Activated CD4-positive, alpha-beta T cell treated with anti-CD3 and anti-CD28 coated beads, Interleukin-2, amount 50 U/mL, for 16 hours (primary cell): ENCODE measurements around the gene DHRS2.
"Not testable (repeated sequence)": the region's sequence is repeated elsewhere in the genome, so short reads cannot be mapped to it uniquely, and the experiment has no call there.

Experiments
- DNase-seq: peaks from one replicate; pipeline ENCODE4 v3.0.0-alpha.2; 2020

DHRS2 gene, protein sequence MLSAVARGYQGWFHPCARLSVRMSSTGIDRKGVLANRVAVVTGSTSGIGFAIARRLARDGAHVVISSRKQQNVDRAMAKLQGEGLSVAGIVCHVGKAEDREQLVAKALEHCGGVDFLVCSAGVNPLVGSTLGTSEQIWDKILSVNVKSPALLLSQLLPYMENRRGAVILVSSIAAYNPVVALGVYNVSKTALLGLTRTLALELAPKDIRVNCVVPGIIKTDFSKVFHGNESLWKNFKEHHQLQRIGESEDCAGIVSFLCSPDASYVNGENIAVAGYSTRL

GRCh38 chr14:23636317-23637211 lies at the start of gene DHRS2:
Gene DHRS2 (plus strand): TSS chr14:23636364. CDS start chr14:23638865, 2,501 bp downstream.
- DNase-seq, result no peak

DNA sequence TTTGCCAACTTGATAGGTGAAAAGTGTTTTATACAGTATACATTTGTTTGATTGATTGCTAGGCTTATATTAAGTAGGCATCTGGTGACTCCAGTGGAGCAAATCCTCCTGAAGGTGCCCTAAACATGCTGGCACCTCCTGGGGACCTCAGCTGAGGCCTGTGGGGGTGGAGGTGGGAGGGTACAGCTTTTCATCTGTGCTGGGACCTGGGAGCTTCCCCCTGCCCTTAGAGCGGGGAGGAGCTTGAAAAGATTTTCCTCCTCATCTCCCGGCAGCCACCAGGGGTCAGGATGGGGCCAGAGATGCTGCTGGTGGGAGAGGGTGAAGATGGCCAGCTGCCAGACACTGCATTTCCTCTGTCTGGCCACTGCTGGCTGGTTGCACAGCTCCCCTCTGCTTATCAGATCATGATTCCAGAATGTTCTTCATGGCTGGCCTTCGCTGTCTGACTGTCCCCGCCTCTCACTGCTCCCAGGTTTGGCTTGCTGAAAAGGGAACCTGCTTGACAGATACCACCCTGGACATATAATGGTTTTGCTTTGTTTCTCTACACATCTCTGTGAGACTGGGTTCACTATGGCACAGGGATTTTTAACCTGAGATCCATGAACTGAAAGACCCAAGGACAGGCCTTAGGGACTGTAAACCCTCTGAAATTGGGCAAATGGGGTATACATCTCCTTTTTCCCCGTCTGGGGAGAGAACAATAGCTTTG lies 47.1 kb upstream of the DHRS2 start:
- DNase-seq, result peak; percentile 77

DNA sequence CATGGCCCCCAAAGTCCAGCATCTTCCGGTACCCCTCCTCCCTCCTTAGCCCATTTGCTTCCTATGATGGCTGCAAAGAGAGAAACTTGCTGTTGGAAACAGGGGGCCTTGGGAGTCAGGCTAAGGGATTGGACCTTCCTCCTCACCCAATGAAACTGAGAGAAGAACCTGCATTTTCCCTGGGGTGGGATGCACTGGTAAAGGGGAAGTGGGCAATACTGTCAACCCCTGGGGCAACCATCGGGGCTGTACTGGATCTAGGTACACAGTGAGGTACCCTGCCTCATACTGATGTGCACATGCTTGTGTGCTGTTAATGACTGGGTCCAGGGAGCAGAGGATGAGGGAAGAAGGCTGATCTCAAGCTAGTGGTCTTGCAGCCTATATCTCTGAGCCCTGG lies 46.6 kb upstream of the DHRS2 start:
- no peak for DNase-seq

GRCh38 chr14:23590198-23590597 lies 46.0 kb upstream of the DHRS2 start:
- DNase-seq, result no peak

DNA sequence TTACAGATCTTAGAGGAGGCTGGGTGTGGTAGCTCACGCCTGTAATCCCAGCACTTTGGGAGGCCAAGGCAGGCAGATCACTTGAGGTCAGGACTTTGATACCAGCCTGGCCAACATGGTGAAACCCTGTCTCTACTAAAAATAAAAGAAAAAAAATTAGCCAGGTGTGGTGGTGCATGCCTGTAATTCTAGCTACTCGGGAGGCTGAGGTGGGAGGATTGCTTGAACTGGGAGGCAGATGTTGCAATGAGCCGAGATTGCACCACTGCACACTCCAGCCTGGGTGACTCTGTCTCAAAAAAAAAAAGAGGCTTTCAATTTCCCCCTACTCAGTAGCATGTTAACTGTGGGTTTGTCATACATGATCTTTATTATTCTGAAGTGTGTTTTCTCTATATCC lies 42.0 kb upstream of the DHRS2 start:
- DNase-seq, result not testable (repeated sequence)

DNA sequence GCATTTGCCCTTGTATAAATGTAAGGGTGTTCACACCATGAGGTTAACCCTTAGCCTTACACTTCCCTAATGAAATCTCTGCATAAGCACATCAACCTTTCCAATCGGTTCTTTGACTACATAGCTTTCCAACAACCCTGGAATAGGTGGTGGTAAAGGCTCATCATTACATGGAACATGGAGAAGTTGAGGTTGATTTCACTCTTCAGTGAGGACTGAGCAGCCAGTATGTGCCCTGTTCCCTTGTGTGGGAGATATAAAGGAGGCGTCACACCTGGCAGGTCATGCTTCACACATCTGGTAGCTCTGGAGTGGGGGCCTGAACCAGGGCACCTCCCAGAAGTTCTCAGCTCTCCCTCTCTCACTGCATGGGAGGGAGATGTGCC lies 35.8 kb upstream of the DHRS2 start:
- DNase-seq, result no peak

GRCh38 chr14:23600806-23601205 lies 35.4 kb upstream of the DHRS2 start:
- no peak for DNase-seq

- no peak for DNase-seq
These were observed 34.7 kb upstream of the DHRS2 start for GRCh38 chr14:23601424-23601823.

GRCh38 chr14:23601845-23602180 lies 34.4 kb upstream of the DHRS2 start:
- DNase-seq, result no peak

DNA sequence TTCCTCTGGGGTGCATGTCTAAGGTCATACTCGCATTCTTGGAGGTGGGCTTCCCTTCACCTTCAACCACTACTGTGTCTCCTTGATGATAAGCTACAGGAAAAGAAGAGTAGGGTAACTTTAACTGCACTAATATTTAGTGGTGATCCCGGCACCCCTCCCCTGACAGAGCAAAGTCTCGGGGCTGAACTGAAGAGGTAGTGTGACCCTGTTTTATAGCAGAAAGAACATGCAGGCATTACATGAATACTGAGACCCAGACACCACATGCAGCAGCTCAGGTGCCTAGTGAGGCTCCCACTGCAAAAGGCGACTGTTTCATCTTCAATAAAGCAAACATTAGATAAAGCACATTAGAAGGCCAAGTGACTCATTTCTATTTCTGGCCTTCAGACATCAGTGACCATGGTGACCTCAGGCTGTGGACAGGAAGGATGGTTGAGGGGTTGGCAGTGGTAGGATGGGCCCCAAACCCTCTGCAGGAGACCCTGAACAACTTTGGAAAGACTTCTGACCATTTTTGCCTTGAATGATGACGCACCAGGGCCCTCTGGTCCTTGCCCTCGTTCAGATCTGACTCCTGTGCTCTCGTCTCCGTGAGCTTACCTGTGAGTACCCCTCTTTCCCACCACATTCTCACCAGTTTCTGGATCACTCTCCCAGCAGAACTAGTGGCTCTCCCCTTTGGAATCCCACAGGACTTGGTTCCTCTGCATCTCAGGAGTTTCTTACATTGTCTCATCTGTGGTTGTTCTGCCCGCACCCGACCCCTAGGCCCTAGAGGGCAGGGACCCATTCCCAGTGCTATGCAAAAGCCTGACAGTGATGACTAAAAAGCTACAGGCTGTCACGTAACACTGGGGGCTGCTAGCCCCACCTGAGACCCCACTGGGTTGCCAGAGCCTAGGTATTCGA lies 33.7 kb upstream of the DHRS2 start:
- no peak for DNase-seq

DNA sequence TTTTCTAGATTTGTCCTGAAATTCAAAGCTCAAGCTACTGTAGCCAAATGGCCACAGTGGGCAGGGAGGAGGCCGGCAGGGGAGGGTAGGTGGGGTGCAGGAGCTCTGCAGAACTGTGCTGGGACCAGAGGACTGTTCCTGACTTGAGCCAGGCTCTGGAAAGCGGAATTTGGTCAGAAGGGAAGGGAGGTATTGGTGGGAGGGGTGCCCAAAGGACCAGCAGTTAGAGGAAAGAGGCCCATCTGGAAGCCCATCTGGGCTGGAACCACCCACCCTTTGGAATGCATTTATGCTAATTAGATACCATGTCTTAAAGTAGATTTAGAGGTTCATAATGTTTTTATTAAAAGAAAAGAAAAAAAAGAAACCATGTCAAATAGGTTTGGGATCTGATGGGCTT lies 33.1 kb upstream of the DHRS2 start:
- no peak for DNase-seq

GRCh38 chr14:23604148-23604547 lies 32.0 kb upstream of the DHRS2 start:
- DNase-seq, result no peak

DNA sequence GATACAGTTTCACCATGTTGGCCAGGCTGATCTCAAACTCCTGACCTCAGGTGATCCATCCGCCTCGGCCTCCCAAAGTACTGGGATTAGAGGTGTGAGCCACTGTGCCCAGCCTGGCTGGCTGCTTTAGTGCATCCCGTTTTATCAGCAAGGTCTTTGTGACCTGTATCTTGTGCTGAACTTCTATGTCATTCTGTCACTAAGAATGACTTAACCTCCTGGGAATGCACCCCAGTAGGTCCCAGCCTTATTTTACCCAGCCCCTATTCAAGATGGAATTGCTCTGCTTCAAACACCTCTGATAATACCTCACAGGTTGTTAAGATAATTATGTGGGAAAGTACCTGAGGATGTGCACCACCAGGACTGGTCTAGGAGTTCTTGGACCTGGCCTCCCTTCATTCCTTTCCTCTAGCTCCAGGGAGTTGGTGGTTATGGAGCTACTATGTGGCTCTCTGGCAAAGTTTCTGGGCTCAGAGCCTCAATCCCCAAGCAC lies 31.4 kb upstream of the DHRS2 start:
- DNase-seq, result no peak

GRCh38 chr14:23605931-23606585 lies 30.1 kb upstream of the DHRS2 start:
- peak; percentile 79 for DNase-seq

- DNase-seq, result no peak
These were observed 27.7 kb upstream of the DHRS2 start for GRCh38 chr14:23608454-23608853.

GRCh38 chr14:23609001-23609400 lies 27.2 kb upstream of the DHRS2 start:
- DNase-seq, result no peak

DNA sequence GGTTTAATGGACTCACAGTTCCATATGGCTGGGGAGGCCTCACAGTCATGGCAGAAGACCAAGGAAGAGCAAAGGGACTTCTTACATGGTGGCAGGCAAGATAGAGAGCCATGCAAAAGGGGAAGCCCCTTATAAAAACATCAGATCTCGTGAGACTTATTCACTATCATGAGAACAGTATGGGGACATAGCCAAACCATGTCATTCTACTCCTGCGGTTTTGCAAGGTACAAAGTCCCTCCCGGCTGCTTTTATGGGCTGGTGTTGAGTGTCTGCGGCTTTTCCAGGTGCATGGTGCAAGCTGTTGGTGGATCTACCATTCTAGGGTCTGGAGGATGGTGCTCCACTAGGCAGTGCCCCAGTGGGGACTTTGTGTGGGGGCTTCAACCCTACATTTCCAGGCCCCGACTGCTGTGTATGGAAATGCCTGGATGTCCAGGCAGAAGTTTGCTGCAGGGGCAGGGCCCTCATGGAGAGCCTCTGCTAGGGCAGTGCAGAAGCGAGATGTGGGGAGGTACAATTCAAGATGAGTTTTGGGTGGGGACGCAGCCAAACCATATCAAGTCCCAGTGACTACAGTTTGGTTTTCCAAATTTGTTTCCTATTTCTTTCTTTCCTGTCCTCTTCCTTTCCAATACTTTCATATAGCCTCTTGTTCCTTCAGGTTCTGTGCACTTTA lies 26.6 kb upstream of the DHRS2 start:
- DNase-seq, result not testable (repeated sequence)

DNA sequence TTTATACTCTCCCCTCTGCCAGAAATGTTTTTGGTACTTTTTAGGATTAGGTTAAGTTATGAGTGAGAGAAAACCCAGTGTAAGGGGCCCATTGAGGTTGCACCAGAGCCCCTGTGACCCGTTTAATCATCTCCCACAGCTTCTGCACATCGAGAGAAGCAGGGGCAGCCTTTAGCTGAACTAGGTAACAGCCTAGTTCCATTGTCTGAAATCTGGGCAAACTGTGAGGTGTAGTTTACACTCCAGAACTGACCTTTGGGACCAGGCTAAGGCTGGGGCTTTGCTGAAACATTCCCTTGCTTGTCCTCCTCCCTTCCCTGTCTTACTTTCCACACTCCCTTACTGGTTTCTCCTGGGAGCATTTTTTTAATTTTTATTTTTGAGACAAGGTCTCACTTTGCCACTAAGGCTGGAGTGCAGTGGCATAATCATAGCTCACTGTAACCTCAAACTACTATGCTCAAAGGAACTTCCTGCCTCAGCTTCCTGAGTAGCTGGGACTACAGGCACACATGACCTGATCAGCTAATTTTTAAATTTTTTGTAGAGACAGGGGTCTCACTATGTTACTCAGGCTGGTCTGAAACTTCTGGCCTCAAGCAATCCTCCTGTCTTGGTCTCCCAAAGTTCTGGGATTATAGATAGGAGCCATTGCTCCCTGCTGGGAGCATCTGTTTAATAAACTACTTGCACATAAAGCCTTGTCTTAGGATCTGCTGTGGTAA lies 25.9 kb upstream of the DHRS2 start:
- DNase-seq, result peak; percentile 39

- DNase-seq, result no peak
These were observed 25.3 kb upstream of the DHRS2 start for GRCh38 chr14:23610815-23611289.

- no peak for DNase-seq
These were observed 23.8 kb upstream of the DHRS2 start for GRCh38 chr14:23612354-23612732.
